Keratinocyte (primary cell): ENCODE results near the gene SYTL1. TPM values are rescaled to one million over a fixed set of nuclear protein-coding genes. Genes with fewer than 3 reads are reported as not detected.

ENCODE experiments used
- DNase-seq: peaks from one replicate; pipeline ENCODE4 v3.0.0-alpha.2; 2011; ENCODE audit warnings: low read depth, missing footprints, low spot score
- FAIRE-seq: peaks from 2 replicates; lab custom pipeline; 2011; peaks lifted over from hg19 to GRCh38; lab: Jason Lieb, UNC
- H2AFZ ChIP-seq: 2 replicates; pipeline ENCODE4 v1.6.0; 2012; ENCODE audit warnings: low read length, control low read depth, inconsistent platforms; ENCODE audit not compliant: control insufficient read depth
- H3K27ac ChIP-seq: 2 replicates; pipeline ENCODE4 v1.5.1; 2011; ENCODE audit warnings: low read length; ENCODE audit not compliant: control insufficient read depth, insufficient read depth
- H3K27me3 ChIP-seq: 3 replicates; pipeline ENCODE4 v1.6.0; 2011; ENCODE audit warnings: low read length; ENCODE audit not compliant: control insufficient read depth, insufficient read depth; ENCODE audit errors: extremely low read depth
- H3K36me3 ChIP-seq, 2 experiments: 2 replicates in 1 of 2; 3 replicates in 1 of 2; pipeline ENCODE4 v1.5.1; 2011; ENCODE audit warnings: low read length in 2 of 2, mild to moderate bottlenecking in 1 of 2; ENCODE audit not compliant: control insufficient read depth in 2 of 2, insufficient read depth in 2 of 2; ENCODE audit errors: extremely low read depth in 1 of 2
- H3K4me1 ChIP-seq: 3 replicates; pipeline ENCODE4 v1.5.1; 2011; ENCODE audit warnings: low read length; ENCODE audit not compliant: control insufficient read depth, insufficient read depth; ENCODE audit errors: extremely low read depth
- H3K4me2 ChIP-seq: 3 replicates; pipeline ENCODE4 v1.6.0; 2011; ENCODE audit warnings: low read depth, low read length; ENCODE audit not compliant: control insufficient read depth, insufficient read depth; ENCODE audit errors: extremely low read depth
- H3K4me3 ChIP-seq, 3 experiments: fragments of 200-600 bp in 1 of 3; sonication (generic) in 1 of 3; 2 replicates in 2 of 3; 3 replicates in 1 of 3; pipeline ENCODE4 v1.5.1; 2011 to 2016; ENCODE audit warnings: low read length in 3 of 3, mild to moderate bottlenecking in 3 of 3, control low read depth in 2 of 3, inconsistent platforms in 1 of 3, low read depth in 1 of 3, mixed read lengths in 1 of 3, mixed run types in 1 of 3, moderate library complexity in 1 of 3; ENCODE audit not compliant: control insufficient read depth in 2 of 3, insufficient read depth in 2 of 3; ENCODE audit errors: extremely low read depth in 1 of 3
- H3K79me2 ChIP-seq: 2 replicates; pipeline ENCODE4 v1.6.0; 2012; ENCODE audit warnings: low read length; ENCODE audit not compliant: control insufficient read depth, insufficient read depth
- H3K9ac ChIP-seq: 3 replicates; pipeline ENCODE4 v1.6.0; 2011; ENCODE audit warnings: low read length; ENCODE audit not compliant: control insufficient read depth, insufficient read depth; ENCODE audit errors: extremely low read depth
- H3K9me1 ChIP-seq: 3 replicates; pipeline ENCODE4 v1.6.0; 2011; ENCODE audit warnings: low read length; ENCODE audit not compliant: control insufficient read depth, insufficient read depth; ENCODE audit errors: extremely low read depth
- H3K9me3 ChIP-seq: 2 replicates; pipeline ENCODE4 v1.5.1; 2012; ENCODE audit warnings: low read depth, low read length; ENCODE audit not compliant: control insufficient read depth
- H4K20me1 ChIP-seq: 3 replicates; pipeline ENCODE4 v1.6.0; 2011; ENCODE audit warnings: low read length; ENCODE audit not compliant: control insufficient read depth, insufficient read depth; ENCODE audit errors: extremely low read depth
- EZH2 ChIP-seq: IDR thresholded peaks from one replicate; pipeline ENCODE4 v1.6.1; 2012; ENCODE audit warnings: inconsistent platforms, mild to moderate bottlenecking, low read length, moderate library complexity
- dilution Hi-C: fragments of 300-500 bp; cut with MboI; formaldehyde crosslinking; loops from one replicate; pipeline ENCODE4 v1.7.0; 2020; ENCODE audit warnings: low sequenced_read_pairs; ENCODE audit not compliant: extremely low pct_ligation_motif_present
- polyA plus RNA-seq, 5 experiments: library from polyadenylated mRNA; depleted of rRNA in 3 of 5; stranded (reverse) in 3 of 5; stranded (forward) in 1 of 5; unstranded in 1 of 5; fragments of >200 nt; gene quantifications; 1 replicate in 1 of 5; 2 replicates in 3 of 5; 3 replicates in 1 of 5; pipeline versions ENCODE4 v1.2.1 to v1.2.3, GENCODE V29; 2011 to 2012; ENCODE audit warnings: missing spikeins in 2 of 5, low read depth in 1 of 5, low replicate concordance in 1 of 5
- TF ChIP-seq, protein P1 (sequence below), 3 experiments: IDR thresholded peaks in 1 of 3; conservative IDR thresholded peaks in 1 of 3; optimal IDR thresholded peaks in 1 of 3; 2 replicates in 2 of 3; 3 replicates in 1 of 3; pipeline versions ENCODE3 to v1.5.1; 2011; ENCODE audit warnings: low read length in 3 of 3, mild to moderate bottlenecking in 3 of 3, moderate library complexity in 2 of 3, control low read depth in 1 of 3, inconsistent platforms in 1 of 3; ENCODE audit not compliant: insufficient read depth in 2 of 3; ENCODE audit errors: extremely low read depth in 1 of 3

The SYTL1 gene
- polyA plus RNA-seq, 1 donor (not counting 4 experiments of a cell fraction or from before 2014, with no cell fraction given) = 15.6 TPM

DNA sequence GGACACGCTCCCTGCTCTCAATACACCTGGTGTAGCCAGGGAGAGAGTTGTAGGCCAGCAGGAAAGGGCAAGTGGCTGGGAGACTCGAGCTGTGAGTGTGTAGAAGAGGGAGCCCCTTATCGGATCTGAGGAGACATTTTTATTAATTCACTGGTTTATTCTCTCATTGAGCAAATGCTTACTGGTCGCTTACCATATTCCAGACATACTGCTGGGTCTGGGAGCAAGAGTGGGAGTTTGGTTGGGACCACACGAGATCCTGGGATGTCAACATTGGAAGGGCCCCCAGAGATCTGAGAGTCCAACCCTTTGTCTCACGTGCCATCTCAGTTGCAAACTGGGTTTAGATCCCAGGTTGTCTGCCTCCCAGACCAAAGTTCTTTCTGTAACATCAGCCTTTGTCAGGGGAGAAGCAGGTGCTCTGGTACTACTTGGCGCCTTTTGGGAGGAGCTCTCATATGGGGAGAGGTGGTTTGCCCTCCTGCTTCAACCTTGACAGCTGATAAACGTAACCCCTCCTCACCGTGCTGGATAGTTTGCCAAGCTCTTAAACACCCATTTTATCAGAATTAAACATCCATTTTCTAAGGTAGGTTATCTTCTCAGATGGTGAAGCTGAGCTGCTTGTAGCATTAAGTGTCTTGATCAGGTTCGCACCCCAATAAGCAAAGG, 19.1 kb upstream of the SYTL1 start:
- FAIRE-seq = no peak
- Histone ChIP-seq H3K27ac (peak overlapping the region; percentile 91), H3K4me1 (peaks cover 12% of the 10 kb centered on the region), H3K9ac (peak overlapping the region; percentile 99), H3K9me3 (no peaks in the 10 kb centered on the region), H3K9me1 (no peaks in the 10 kb centered on the region), H3K4me2 (peak overlapping the region; percentile 91), H3K36me3 (peaks cover 5 to 12% of the 10 kb centered on the region in 2 experiments), H4K20me1 (no peaks in the 10 kb centered on the region), H2AFZ (peak overlapping the region; percentile 94), H3K4me3 (peak overlapping the region; percentile 97 to 100 (median 98)), H3K27me3 (no peaks in the 10 kb centered on the region), H3K79me2 (peaks cover 54% of the 10 kb centered on the region)
- TF ChIP-seq, protein P1, sequence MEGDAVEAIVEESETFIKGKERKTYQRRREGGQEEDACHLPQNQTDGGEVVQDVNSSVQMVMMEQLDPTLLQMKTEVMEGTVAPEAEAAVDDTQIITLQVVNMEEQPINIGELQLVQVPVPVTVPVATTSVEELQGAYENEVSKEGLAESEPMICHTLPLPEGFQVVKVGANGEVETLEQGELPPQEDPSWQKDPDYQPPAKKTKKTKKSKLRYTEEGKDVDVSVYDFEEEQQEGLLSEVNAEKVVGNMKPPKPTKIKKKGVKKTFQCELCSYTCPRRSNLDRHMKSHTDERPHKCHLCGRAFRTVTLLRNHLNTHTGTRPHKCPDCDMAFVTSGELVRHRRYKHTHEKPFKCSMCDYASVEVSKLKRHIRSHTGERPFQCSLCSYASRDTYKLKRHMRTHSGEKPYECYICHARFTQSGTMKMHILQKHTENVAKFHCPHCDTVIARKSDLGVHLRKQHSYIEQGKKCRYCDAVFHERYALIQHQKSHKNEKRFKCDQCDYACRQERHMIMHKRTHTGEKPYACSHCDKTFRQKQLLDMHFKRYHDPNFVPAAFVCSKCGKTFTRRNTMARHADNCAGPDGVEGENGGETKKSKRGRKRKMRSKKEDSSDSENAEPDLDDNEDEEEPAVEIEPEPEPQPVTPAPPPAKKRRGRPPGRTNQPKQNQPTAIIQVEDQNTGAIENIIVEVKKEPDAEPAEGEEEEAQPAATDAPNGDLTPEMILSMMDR (optimal IDR thresholded peaks at IDR 0.05 in 1 of 3, IDR thresholded peaks at IDR 0.05 in 1 of 3, conservative IDR thresholded peaks at IDR 0.05 in 1 of 3; ENCODE audit: extremely low read depth in 1 of 3, insufficient read depth in 2 of 3, low read length in 3 of 3) = no peak
- DNase-seq = no peak
- dilution Hi-C loops = no loop called here

DNA sequence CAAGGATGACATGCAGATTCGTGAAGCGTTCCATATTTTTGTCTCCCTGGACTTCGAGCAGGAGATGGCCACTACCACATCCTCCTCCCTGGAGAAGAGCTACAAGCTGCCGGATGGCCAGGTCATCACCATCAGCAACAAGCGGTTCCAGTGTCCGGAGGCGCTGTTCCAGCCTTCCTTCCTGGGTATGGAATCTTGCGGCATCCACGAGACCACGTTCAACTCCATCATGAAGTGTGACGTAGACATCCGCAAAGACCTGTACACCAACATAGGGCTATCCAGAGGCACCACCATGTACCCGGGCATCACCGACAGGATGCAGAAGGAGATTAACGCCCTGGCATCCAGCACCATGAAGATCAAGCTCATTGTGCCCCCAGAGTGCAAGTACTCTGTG, 16.5 kb upstream of the SYTL1 start:
- H3K27ac ChIP-seq = no peak overlapping the region
- H3K4me1 ChIP-seq = peaks cover 12% of the 10 kb centered on the region
- DNase-seq = no peak
- H3K36me3 ChIP-seq = peaks cover 8 to 25% of the 10 kb centered on the region in 2 experiments
- TF ChIP-seq, protein P1 (optimal IDR thresholded peaks at IDR 0.05 in 1 of 3, IDR thresholded peaks at IDR 0.05 in 1 of 3, conservative IDR thresholded peaks at IDR 0.05 in 1 of 3; ENCODE audit: extremely low read depth in 1 of 3, insufficient read depth in 2 of 3, low read length in 3 of 3) = no peak
- no peak for TF ChIP-seq EZH2
- H3K9me3 ChIP-seq = no peaks in the 10 kb centered on the region
- H3K79me2 ChIP-seq = peaks cover 74% of the 10 kb centered on the region
- no peak overlapping the region for H3K4me2 ChIP-seq
- H3K9me1 ChIP-seq = no peaks in the 10 kb centered on the region
- no peak overlapping the region for H2AFZ ChIP-seq
- H3K4me3 ChIP-seq = no peak overlapping the region
- no peak overlapping the region for H3K9ac ChIP-seq
- H4K20me1 ChIP-seq = no peaks in the 10 kb centered on the region
- dilution Hi-C loops = no loop called here
- no peak for FAIRE-seq
- H3K27me3 ChIP-seq = no peaks in the 10 kb centered on the region
